ENCODE data around the gene OR1A2.
"Not testable (repeated sequence)": the region's sequence is repeated elsewhere in the genome, so short reads cannot be mapped to it uniquely, and the experiment has no call there.

Gene OR1A2, protein sequence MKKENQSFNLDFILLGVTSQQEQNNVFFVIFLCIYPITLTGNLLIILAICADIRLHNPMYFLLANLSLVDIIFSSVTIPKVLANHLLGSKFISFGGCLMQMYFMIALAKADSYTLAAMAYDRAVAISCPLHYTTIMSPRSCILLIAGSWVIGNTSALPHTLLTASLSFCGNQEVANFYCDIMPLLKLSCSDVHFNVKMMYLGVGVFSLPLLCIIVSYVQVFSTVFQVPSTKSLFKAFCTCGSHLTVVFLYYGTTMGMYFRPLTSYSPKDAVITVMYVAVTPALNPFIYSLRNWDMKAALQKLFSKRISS

GRCh38 chr17:3197219-3197618 is at the start of gene OR1A2:
TSS of gene OR1A2 (plus strand) at chr17:3197519. CDS start at chr17:3197519, 0 bp downstream.
- H3K9me3 Mint-ChIP-seq, result peaks cover 9% of the 10 kb centered on the region
- H3K27ac Mint-ChIP-seq, result no peak within 1 kb of the TSS
- peaks cover 21% of the 10 kb centered on the region for H3K27me3 Mint-ChIP-seq
- peaks cover 5% of the 10 kb centered on the region for H3K36me3 Mint-ChIP-seq
- H3K4me3 Mint-ChIP-seq, result no peak within 1 kb of the TSS
- no peaks in the 10 kb centered on the region for H3K4me1 Mint-ChIP-seq

DNA sequence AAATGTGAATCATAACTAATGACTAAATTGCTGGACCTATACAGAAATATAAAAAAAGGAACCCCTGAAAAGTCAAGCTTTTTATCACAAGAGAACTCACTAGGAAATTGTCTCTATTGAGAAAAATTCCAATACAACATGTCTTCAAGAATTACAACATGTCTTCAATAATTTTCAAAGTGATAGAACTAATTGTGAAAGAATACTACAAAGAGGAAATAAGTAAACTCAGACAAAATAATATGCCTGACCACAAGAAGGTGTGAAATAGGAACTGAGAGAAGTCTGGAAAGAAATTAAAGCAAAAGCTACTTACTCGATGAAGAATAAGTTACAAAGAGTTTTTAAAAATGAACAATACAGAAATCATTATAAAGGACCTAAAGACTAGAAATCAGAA is 40.1 kb upstream of the OR1A2 start:
- Mint-ChIP-seq H3K36me3 (no peaks in the 10 kb centered on the region), H3K4me3 (no peak overlapping the region), H3K9me3 (peaks cover 8% of the 10 kb centered on the region), H3K4me1 (no peaks in the 10 kb centered on the region), H3K27ac (no peak overlapping the region), H3K27me3 (peaks cover 20% of the 10 kb centered on the region)

GRCh38 chr17:3167574-3167973 is 29.7 kb upstream of the OR1A2 start:
- H3K36me3 Mint-ChIP-seq, result peaks cover 2% of the 10 kb centered on the region
- no peak overlapping the region for H3K27ac Mint-ChIP-seq
- peaks cover 11% of the 10 kb centered on the region for H3K27me3 Mint-ChIP-seq
- H3K4me1 Mint-ChIP-seq, result no peaks in the 10 kb centered on the region
- no peaks in the 10 kb centered on the region for H3K9me3 Mint-ChIP-seq
- no peak overlapping the region for H3K4me3 Mint-ChIP-seq

DNA sequence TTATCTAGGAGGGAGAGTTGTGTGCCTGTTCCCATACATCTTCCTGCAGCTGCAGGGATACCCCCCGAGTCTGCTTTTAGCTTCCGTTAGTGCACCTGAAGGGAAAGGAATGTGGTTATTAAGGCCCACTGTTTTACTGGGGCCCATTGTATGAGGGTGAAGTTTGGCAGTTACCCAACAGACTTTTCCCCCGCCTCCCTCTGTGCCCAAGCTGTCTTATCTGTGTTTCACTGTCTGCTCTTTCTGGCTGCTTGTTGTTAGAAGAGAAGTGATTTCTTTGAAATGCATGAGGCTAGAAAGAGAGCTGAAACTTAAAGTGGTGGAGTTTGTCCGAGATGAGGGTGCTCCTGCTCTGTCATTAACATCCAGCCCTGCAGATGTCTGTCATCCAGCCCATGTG is 7.4 kb upstream of the OR1A2 start:
- Mint-ChIP-seq H3K27me3 (peaks cover 9% of the 10 kb centered on the region), H3K9me3 (no peaks in the 10 kb centered on the region), H3K4me3 (no peak overlapping the region), H3K4me1 (no peaks in the 10 kb centered on the region), H3K36me3 (no peaks in the 10 kb centered on the region), H3K27ac (no peak overlapping the region)

DNA sequence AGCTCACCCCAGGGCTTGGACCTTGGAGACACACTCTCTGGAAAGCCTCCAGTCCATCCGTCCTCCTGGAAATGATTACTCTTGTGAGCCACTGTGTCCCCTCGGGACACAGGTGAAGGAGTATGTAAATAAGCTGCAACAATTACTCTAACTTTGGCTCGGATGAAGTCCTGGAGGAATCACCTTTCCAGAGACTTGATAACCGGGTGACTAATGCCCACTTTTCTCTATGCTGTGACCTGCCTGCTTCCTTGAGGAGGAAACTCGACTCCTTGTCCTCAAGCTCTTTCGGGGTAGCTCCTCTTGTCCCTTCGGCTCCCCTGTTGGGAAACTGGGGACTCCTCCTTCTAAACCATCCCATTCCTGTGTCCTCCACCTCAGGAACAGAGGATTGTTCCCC is 10.0 kb downstream of the OR1A2 start, which contains the start of gene OR1A1:
Gene OR1A1 (plus strand): TSS at position 301 of the 400 bp plus-strand sequence. CDS start 7,954 bp downstream, outside the sequence.
- Mint-ChIP-seq H3K9me3 (no peaks in the 10 kb centered on the region), H3K27me3 (peaks cover 6% of the 10 kb centered on the region), H3K4me3 (no peak within 1 kb of the TSS), H3K27ac (no peak within 1 kb of the TSS), H3K4me1 (no peaks in the 10 kb centered on the region), H3K36me3 (peaks cover 1% of the 10 kb centered on the region)

DNA sequence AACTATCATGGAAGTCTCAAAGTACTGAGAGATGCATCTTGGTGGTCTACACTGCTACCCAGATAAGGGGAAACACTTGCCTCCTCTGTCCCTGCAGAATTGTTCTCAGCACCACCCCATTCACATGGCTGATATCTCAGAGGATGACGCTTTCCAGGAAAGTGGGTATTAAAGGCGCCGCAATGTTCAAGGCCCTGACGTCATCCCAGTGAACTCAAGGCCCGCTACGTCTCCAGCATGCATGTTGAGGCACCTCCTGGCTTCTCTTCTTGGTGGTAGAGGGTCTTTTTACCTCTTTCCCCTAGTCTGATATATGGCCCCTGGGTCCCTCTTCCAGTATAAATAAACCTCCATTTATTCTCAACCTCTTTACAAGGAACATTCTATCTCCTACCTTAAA is 11.2 kb downstream of the OR1A2 start:
- H3K27me3 Mint-ChIP-seq, result peaks cover 2% of the 10 kb centered on the region
- no peaks in the 10 kb centered on the region for H3K4me1 Mint-ChIP-seq
- H3K4me3 Mint-ChIP-seq, result no peak overlapping the region
- no peaks in the 10 kb centered on the region for H3K36me3 Mint-ChIP-seq
- H3K9me3 Mint-ChIP-seq, result no peaks in the 10 kb centered on the region
- H3K27ac Mint-ChIP-seq, result no peak overlapping the region

DNA sequence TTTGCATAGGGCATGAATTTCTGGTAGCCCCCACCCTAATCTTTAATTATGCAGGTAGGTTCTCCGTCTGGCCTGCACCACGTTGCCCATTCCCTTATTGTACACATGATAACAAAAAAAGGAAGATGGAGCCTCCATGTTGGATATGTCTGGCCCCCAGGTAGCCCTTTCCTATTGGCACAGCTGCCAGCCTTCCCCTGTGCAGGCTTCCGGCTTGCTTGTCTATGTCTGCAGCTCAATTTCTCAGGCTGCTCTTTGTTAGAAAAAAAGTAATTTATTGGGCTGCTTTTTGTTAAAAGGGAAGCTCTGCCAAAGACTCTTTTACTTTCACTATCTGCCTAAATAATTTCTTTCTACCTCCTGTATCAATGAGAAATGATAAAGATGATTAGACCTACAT is 15.7 kb downstream of the OR1A2 start:
- Mint-ChIP-seq H3K27ac (no peak overlapping the region), H3K4me1 (no peaks in the 10 kb centered on the region), H3K4me3 (no peak overlapping the region), H3K36me3 (peaks cover under 1% of the 10 kb centered on the region), H3K9me3 (no peaks in the 10 kb centered on the region), H3K27me3 (no peaks in the 10 kb centered on the region)

- Mint-ChIP-seq H3K27me3 (no peaks in the 10 kb centered on the region), H3K4me1 (no peaks in the 10 kb centered on the region), H3K36me3 (peaks cover 1% of the 10 kb centered on the region), H3K4me3 (no peak overlapping the region), H3K9me3 (no peaks in the 10 kb centered on the region), H3K27ac (no peak overlapping the region)
These were observed 16.3 kb downstream of the OR1A2 start for GRCh38 chr17:3213587-3213986.

DNA sequence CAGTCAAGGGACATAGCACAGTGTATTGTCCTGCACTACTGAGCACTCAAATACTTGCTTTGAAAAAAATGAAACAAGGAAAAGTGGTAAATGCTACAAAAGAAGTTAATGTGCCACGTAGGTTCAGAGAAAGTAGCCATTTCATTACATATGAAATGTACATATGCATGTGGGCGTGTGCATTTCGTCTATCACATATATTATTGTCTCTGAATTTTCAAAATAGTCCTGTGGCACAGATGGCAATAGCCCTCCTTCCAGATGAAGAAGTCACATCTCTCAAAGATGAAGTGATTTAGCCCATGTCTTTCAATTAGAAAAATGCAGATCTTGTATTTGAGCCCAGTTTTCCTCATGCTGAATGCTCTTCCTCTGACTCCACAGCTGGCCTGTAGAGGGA is 22.7 kb downstream of the OR1A2 start:
- not testable (repeated sequence) for H3K4me3 Mint-ChIP-seq, H3K27me3 Mint-ChIP-seq, H3K27ac Mint-ChIP-seq, H3K36me3 Mint-ChIP-seq, H3K9me3 Mint-ChIP-seq
- peaks cover 23% of the 10 kb centered on the region for H3K4me1 Mint-ChIP-seq

DNA sequence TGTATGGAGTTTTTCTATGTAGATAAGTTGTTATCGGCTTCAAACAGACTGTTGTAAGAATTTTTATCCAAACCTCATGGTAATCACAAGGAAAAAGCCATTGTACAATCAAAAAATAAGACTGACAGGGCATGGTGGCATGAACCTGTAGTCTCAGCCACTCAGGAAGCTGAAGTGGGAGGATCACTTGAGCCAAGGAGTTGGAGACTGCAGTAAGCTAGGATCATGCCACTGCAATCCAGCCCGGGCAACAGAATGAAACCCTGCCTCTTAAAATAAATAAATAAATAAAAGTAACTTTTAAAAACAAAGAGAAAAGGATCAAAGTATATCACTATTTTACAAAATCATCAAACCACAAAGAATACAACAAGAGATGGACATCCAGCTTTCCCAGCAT is 24.5 kb downstream of the OR1A2 start:
- H3K36me3 Mint-ChIP-seq, result peaks cover 1% of the 10 kb centered on the region
- H3K9me3 Mint-ChIP-seq, result peaks cover 5% of the 10 kb centered on the region
- no peak overlapping the region for H3K27ac Mint-ChIP-seq
- peaks cover 23% of the 10 kb centered on the region for H3K4me1 Mint-ChIP-seq
- no peaks in the 10 kb centered on the region for H3K27me3 Mint-ChIP-seq
- peak overlapping the region; percentile 84 for H3K4me3 Mint-ChIP-seq

DNA sequence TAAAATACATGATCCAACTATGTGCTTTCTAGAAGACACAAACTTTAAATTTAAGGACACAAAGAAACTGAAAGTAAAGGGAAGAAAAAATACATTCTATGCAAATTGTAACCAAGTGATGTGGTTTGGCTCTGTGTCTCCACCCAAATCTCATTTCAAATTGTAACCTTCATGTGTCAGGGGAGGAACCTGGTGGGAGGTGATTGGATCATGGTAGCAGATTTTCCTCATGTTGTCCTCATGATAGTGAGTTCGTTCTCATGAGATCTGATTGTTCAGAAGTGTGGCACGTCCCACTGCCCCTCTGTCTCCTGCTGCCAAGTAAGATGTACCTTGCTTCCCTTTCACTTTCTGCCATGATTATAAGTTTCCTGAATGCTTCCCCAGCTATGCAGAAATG is 25.2 kb downstream of the OR1A2 start:
- Mint-ChIP-seq H3K4me1 (peaks cover 23% of the 10 kb centered on the region), H3K9me3 (peaks cover 5% of the 10 kb centered on the region), H3K27ac (peak overlapping the region; percentile 82), H3K27me3 (no peaks in the 10 kb centered on the region), H3K36me3 (peaks cover 1% of the 10 kb centered on the region), H3K4me3 (peak overlapping the region; percentile 84)

DNA sequence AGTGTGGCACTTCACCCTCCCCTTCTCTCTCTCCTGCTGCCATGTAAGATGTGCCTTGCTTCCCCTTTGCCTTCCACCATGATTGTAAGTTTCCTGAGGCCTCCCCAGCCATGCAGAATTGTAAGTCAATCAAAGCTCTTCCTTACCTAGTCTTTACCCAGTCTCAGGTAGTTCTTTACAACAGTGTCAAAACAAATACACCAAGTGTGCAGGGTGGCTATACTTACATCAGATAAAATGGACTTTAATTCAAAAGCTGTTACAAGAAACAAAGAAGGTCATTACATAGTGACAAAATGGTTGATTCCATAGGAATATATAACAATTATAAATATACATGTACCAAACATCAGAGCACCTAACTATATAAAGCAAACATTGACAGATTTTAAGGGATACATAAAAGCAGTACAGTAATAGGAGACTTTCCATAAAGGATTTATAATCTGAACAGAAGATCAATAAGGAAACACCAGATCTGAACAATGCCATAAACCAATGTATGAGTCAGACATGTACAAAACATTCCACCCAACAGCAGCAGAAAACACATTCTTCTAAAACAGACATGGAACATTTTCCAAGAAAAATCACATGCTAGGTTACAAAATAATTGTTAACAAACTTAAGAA is 27.5 kb downstream of the OR1A2 start:
- not testable (repeated sequence) for H3K36me3 Mint-ChIP-seq, H3K9me3 Mint-ChIP-seq, H3K27me3 Mint-ChIP-seq, H3K27ac Mint-ChIP-seq, H3K4me3 Mint-ChIP-seq
- H3K4me1 Mint-ChIP-seq, result peaks cover 23% of the 10 kb centered on the region

DNA sequence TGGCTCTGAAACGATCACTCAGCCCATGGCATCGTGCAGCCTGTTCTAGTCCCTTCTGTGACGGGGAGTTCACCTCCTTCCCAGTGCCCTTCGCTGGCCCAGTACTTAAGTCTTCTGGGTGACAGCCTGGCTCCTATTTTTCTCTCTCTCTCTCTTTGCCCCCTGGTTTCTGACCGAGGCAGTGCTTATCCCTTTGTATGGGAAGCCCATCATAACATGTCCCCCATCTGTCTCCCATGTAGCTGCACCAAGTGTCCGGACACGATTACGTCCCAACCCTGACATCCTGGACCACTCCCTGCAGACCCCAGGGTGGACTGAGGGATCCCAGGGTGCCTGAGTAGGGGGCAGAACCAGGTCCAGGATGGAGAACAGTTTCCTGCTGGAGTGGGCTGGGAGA is 35.0 kb downstream of the OR1A2 start:
- not testable (repeated sequence) for H3K4me1 Mint-ChIP-seq, H3K36me3 Mint-ChIP-seq, H3K4me3 Mint-ChIP-seq, H3K27me3 Mint-ChIP-seq, H3K9me3 Mint-ChIP-seq, H3K27ac Mint-ChIP-seq

GRCh38 chr17:3238685-3239084 is 41.4 kb downstream of the OR1A2 start:
- not testable (repeated sequence) for H3K27ac Mint-ChIP-seq, H3K9me3 Mint-ChIP-seq, H3K4me1 Mint-ChIP-seq, H3K27me3 Mint-ChIP-seq, H3K4me3 Mint-ChIP-seq, H3K36me3 Mint-ChIP-seq

DNA sequence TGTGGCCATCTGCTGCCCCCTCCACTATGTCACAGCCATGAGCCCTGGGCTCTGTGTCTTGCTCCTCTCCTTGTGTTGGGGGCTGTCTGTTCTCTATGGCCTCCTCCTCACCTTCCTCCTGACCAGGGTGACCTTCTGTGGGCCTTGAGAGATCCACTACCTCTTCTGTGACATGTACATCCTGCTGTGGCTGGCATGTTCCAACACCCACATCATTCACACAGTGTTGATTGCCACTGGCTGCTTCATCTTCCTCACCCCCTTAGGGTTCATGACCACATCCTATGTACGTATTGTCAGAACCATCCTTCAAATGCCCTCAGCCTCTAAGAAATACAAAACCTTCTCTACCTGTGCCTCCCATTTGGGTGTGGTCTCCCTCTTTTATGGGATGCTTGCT is 43.7 kb downstream of the OR1A2 start:
- H3K36me3 Mint-ChIP-seq, H3K4me3 Mint-ChIP-seq, H3K27ac Mint-ChIP-seq, H3K4me1 Mint-ChIP-seq, H3K9me3 Mint-ChIP-seq, H3K27me3 Mint-ChIP-seq: not testable (repeated sequence)

DNA sequence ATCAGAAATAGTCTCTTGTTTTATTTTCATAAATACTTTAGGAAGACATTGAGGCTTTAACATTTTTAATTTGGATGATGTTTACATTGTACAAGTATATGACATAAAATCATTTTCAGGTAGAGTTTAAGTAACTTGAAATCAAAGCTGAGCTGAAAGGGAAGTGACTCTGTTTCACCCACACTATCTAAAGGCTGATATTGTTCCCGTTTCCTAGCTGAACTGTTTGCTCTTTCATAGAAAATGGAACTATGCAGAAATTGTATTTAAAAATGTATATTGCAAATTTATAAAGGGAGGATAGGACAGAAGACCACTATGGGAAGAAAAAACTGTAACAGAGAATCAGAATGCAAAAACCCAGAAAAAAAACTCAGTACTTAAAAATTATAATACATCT is 47.5 kb downstream of the OR1A2 start:
- H3K4me1 Mint-ChIP-seq, H3K27me3 Mint-ChIP-seq, H3K4me3 Mint-ChIP-seq, H3K36me3 Mint-ChIP-seq, H3K27ac Mint-ChIP-seq, H3K9me3 Mint-ChIP-seq: not testable (repeated sequence)
